WTC11 (cell line): Measurements from ENCODE around the gene CAMTA1. TPM values are rescaled to one million over a fixed set of nuclear protein-coding genes. Genes with fewer than 3 reads are reported as not detected.
A peak's percentile ranks its signal among the peaks of the same experiment; 100 is the strongest.

ENCODE experiments used
- ATAC-seq: fragments of 200-7000 bp; cut with Tn5 transposase; 2 replicates; pipeline ENCODE4 v1.10.0; 2021; ENCODE audit warnings: mild to moderate bottlenecking, moderate library complexity
- CTCF ChIA-PET: fragments of 300-600 bp; sonication (Branson Sonifier 250); formaldehyde crosslinking; loops from one replicate; lab custom pipeline; 2021; ENCODE audit warnings: antibody characterized with exemption; lab: Charles Lee
- POLR2A ChIA-PET: fragments of 350-600 bp; sonication (Branson Sonifier 250); formaldehyde crosslinking; loops from one replicate; lab custom pipeline; 2021; ENCODE audit warnings: antibody characterized with exemption; lab: Charles Lee
- DNase-seq: peaks from one replicate; pipeline ENCODE4 v3.0.0; 2021; ENCODE audit warnings: low spot score
- H3K27ac Mint-ChIP-seq: 2 replicates; pipeline ENCODE4 v1.8.0; 2021; ENCODE audit warnings: mixed read lengths
- H3K27me3 Mint-ChIP-seq: 2 replicates; pipeline ENCODE4 v1.8.0; 2021; ENCODE audit warnings: low read depth, mild to moderate bottlenecking, moderate library complexity, mixed read lengths
- H3K36me3 Mint-ChIP-seq: 2 replicates; pipeline ENCODE4 v1.8.0; 2021; ENCODE audit warnings: mixed read lengths
- H3K4me1 Mint-ChIP-seq: 2 replicates; pipeline ENCODE4 v1.8.0; 2022; ENCODE audit warnings: mixed read lengths
- H3K4me3 Mint-ChIP-seq: 2 replicates; pipeline ENCODE4 v1.8.0; 2021; ENCODE audit warnings: mild to moderate bottlenecking, moderate library complexity, mixed read lengths
- H3K9me3 Mint-ChIP-seq: 2 replicates; pipeline ENCODE4 v1.8.0; 2021; ENCODE audit warnings: mixed read lengths
- CREB1 ChIP-seq: sonication (generic); formaldehyde crosslinking; IDR thresholded peaks from 2 replicates; pipeline ENCODE4 v1.8.0; 2023; ENCODE audit warnings: mild to moderate bottlenecking, missing genetic modification reagents
- CTCF ChIP-seq: fragments of 200-600 bp; IDR thresholded peaks from 2 replicates; pipeline ENCODE4 v1.8.0; 2022; ENCODE audit warnings: antibody characterized with exemption
- E2F4 ChIP-seq: sonication (generic); formaldehyde crosslinking; IDR thresholded peaks from 2 replicates; pipeline ENCODE4 v1.8.1; 2022; ENCODE audit warnings: low read depth, mild to moderate bottlenecking, moderate library complexity, missing genetic modification reagents, borderline replicate concordance
- ELF4 ChIP-seq: sonication (generic); formaldehyde crosslinking; IDR thresholded peaks from 2 replicates; pipeline ENCODE4 v1.8.1; 2022; ENCODE audit warnings: low read depth, mild to moderate bottlenecking, moderate library complexity, missing genetic modification reagents
- GTF2I ChIP-seq: fragments of 250-450 bp; sonication (Bioruptor Pico); conservative IDR thresholded peaks from 2 replicates; pipeline ENCODE4 v1.4.0; 2021; ENCODE audit warnings: mild to moderate bottlenecking
- MXD4 ChIP-seq: fragments of 250-450 bp; sonication (Bioruptor Pico); IDR thresholded peaks from 2 replicates; pipeline ENCODE4 v1.8.0; 2021; ENCODE audit warnings: mild to moderate bottlenecking, moderate library complexity, borderline replicate concordance
- MYBL2 ChIP-seq: sonication (generic); formaldehyde crosslinking; IDR thresholded peaks from 2 replicates; pipeline ENCODE4 v1.8.1; 2023; ENCODE audit warnings: mild to moderate bottlenecking, moderate library complexity, missing genetic modification reagents
- NR2C2 ChIP-seq: sonication (generic); formaldehyde crosslinking; IDR thresholded peaks from 2 replicates; pipeline ENCODE4 v1.8.0; 2022; ENCODE audit warnings: mild to moderate bottlenecking, missing genetic modification reagents
- RELA ChIP-seq: sonication (generic); formaldehyde crosslinking; IDR thresholded peaks from 2 replicates; pipeline ENCODE4 v1.8.1; 2022; ENCODE audit warnings: missing genetic modification reagents, mild to moderate bottlenecking, borderline replicate concordance
- SMAD3 ChIP-seq: sonication (generic); formaldehyde crosslinking; IDR thresholded peaks from 2 replicates; pipeline ENCODE4 v1.8.0; 2022; ENCODE audit warnings: missing genetic modification reagents, mild to moderate bottlenecking, borderline replicate concordance
- SMAD4 ChIP-seq: sonication (generic); formaldehyde crosslinking; IDR thresholded peaks from 2 replicates; pipeline ENCODE4 v1.8.0; 2022; ENCODE audit warnings: mild to moderate bottlenecking, missing genetic modification reagents
- SP1 ChIP-seq: sonication (generic); formaldehyde crosslinking; conservative IDR thresholded peaks from 2 replicates; pipeline ENCODE4 v1.8.1; 2022; ENCODE audit warnings: missing genetic modification reagents
- TCF7 ChIP-seq: sonication (generic); formaldehyde crosslinking; IDR thresholded peaks from 2 replicates; pipeline ENCODE4 v1.8.0; 2022; ENCODE audit warnings: mild to moderate bottlenecking, low read depth, missing genetic modification reagents, moderate library complexity
- TEAD1 ChIP-seq: sonication (generic); formaldehyde crosslinking; IDR thresholded peaks from 2 replicates; pipeline ENCODE4 v1.8.0; 2022; ENCODE audit warnings: mild to moderate bottlenecking, missing genetic modification reagents
- ZBTB21 ChIP-seq: sonication (generic); formaldehyde crosslinking; IDR thresholded peaks from 2 replicates; pipeline ENCODE4 v1.8.1; 2023; ENCODE audit warnings: mild to moderate bottlenecking, missing genetic modification reagents, borderline replicate concordance
- ZNF281 ChIP-seq: sonication (generic); formaldehyde crosslinking; IDR thresholded peaks from 2 replicates; pipeline ENCODE4 v1.8.0; 2023; ENCODE audit warnings: mild to moderate bottlenecking, missing genetic modification reagents
- ZNF317 ChIP-seq: sonication (generic); formaldehyde crosslinking; IDR thresholded peaks from 2 replicates; pipeline ENCODE4 v1.8.1; 2023; ENCODE audit warnings: low read depth, mild to moderate bottlenecking, moderate library complexity, missing genetic modification reagents, borderline replicate concordance
- ZNF416 ChIP-seq: fragments of 250-450 bp; sonication (Bioruptor Pico); IDR thresholded peaks from 2 replicates; pipeline ENCODE4 v1.9.0; 2021; ENCODE audit warnings: mild to moderate bottlenecking, inconsistent platforms
- ZNF425 ChIP-seq: fragments of 250-450 bp; sonication (Bioruptor Pico); conservative IDR thresholded peaks from 2 replicates; pipeline ENCODE4 v1.9.0; 2021; ENCODE audit warnings: mild to moderate bottlenecking
- ZNF512 ChIP-seq: sonication (generic); formaldehyde crosslinking; IDR thresholded peaks from 2 replicates; pipeline ENCODE4 v1.8.1; 2022; ENCODE audit warnings: missing genetic modification reagents, borderline replicate concordance
- total RNA-seq: library from RNA; stranded (reverse); gene quantifications from 3 replicates; pipeline ENCODE4 v1.2.3, GENCODE V29; 2021
- TF ChIP-seq, protein P1 (sequence below): sonication (generic); formaldehyde crosslinking; IDR thresholded peaks from 2 replicates; pipeline ENCODE4 v1.8.0; 2022; ENCODE audit warnings: mild to moderate bottlenecking, missing genetic modification reagents

The CAMTA1 gene
- total RNA-seq, 1 experiment from 2014 or later, result 86.4 TPM

GRCh38 chr1:7348073-7348472 is 562.8 kb downstream of the CAMTA1 start:
- H3K4me3 Mint-ChIP-seq, result no peak overlapping the region
- TF ChIP-seq ZNF512 (CRISPR knock-in tag), result no peak
- no peak for TF ChIP-seq ZNF416 (CRISPR knock-in tag)
- TF ChIP-seq E2F4 (CRISPR knock-in tag), result no peak
- no peak for TF ChIP-seq TEAD1 (CRISPR knock-in tag)
- TF ChIP-seq RELA, result no peak
- no peak for TF ChIP-seq MYBL2
- TF ChIP-seq, protein P1, sequence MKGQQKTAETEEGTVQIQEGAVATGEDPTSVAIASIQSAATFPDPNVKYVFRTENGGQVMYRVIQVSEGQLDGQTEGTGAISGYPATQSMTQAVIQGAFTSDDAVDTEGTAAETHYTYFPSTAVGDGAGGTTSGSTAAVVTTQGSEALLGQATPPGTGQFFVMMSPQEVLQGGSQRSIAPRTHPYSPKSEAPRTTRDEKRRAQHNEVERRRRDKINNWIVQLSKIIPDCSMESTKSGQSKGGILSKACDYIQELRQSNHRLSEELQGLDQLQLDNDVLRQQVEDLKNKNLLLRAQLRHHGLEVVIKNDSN (CRISPR knock-in tag), result no peak
- TF ChIP-seq ELF4 (CRISPR knock-in tag), result no peak
- no peak for TF ChIP-seq ZBTB21
- CTCF ChIA-PET, result no interaction called here

DNA sequence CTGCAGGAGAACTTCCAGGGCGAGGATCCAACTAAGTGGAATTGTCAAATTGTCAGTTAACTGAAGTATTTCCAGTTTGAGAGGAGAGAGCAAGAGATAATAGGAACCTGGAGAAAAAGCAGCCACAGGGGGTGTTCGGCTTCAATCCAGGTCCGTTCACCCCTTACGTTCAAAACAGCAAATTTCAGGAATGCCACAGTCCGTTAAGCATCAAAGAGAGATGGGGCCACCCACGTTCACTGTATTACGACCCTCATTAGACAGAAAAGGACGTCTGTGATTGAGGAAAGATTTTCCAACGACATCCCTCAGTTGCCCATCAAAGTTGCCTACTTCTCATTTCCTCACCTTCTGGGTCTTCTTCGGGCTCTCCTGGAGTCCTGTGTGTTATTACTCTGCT is 563.3 kb downstream of the CAMTA1 start:
- POLR2A ChIA-PET, result no interaction called here
- TF ChIP-seq SP1 (CRISPR knock-in tag) (no peak), ZBTB21 (no peak), ZNF317 (no peak), ZNF281 (CRISPR knock-in tag) (no peak), ELF4 (CRISPR knock-in tag) (no peak)
- peaks cover 4% of the 10 kb centered on the region; the same call in 1 of the 2 replicates for H3K4me1 Mint-ChIP-seq

More at GRCh38 chr1:7348073-7348472, 562.8 kb downstream of the CAMTA1 start:
- Mint-ChIP-seq H3K27ac (0 out of 2 replicates have a peak overlapping the region, but pooled peaks have one; percentile 36), H3K4me1 (peaks cover 4% of the 10 kb centered on the region; the same call in 1 of the 2 replicates), H3K27me3 (no peaks in the 10 kb centered on the region; the same call in 1 of the 2 replicates), H3K36me3 (no peaks in the 10 kb centered on the region), H3K9me3 (no peaks in the 10 kb centered on the region)
- POLR2A ChIA-PET, result no interaction called here
- DNase-seq (no peak), ATAC-seq (no peak)

DNA sequence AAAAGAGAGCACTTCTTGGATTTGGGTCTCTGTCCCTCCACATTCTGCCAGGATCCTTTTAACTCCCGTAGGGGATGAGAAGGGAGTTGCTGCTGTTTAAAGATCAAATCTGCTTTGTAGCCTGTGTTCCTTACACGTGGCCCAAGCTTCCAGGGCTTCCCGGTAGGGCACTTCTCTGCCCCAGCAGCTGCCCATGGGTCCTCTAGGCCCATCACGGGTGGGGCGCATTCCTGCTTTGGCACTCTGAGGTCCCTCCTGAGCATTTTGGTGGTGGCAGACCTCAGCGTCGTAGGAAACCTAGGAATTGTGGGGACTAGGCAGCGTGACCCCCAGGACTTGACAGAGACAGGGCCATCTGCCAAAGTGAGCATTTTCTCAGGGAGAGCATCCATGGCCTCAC is 565.5 kb downstream of the CAMTA1 start:
- no peak for ATAC-seq
- no peak for DNase-seq
- Mint-ChIP-seq H3K4me1 (peaks cover 4% of the 10 kb centered on the region; the same call in 1 of the 2 replicates), H3K27me3 (no peaks in the 10 kb centered on the region; the same call in 1 of the 2 replicates), H3K27ac (no peak overlapping the region), H3K9me3 (peaks cover 3% of the 10 kb centered on the region; the same call in 1 of the 2 replicates), H3K36me3 (no peaks in the 10 kb centered on the region), H3K4me3 (no peak overlapping the region)
- CTCF ChIA-PET, result no interaction called here
- POLR2A ChIA-PET, result no interaction called here
- no peak for TF ChIP-seq GTF2I (CRISPR knock-in tag)
- TF ChIP-seq TCF7 (CRISPR knock-in tag), result no peak
- no peak for TF ChIP-seq SMAD3 (CRISPR knock-in tag)
- TF ChIP-seq ZNF512 (CRISPR knock-in tag), result no peak
- TF ChIP-seq CTCF, result no peak
- no peak for TF ChIP-seq ZNF425 (CRISPR knock-in tag)
- no peak for TF ChIP-seq MXD4
- no peak for TF ChIP-seq CREB1 (CRISPR knock-in tag)
- no peak for TF ChIP-seq NR2C2 (CRISPR knock-in tag)
- no peak for TF ChIP-seq SMAD4 (CRISPR knock-in tag)

More for the DNA sequence above, 563.3 kb downstream of the CAMTA1 start:
- CTCF ChIA-PET, result no interaction called here
- Mint-ChIP-seq H3K9me3 (no peaks in the 10 kb centered on the region), H3K4me3 (no peak overlapping the region), H3K36me3 (no peaks in the 10 kb centered on the region), H3K27me3 (no peaks in the 10 kb centered on the region; the same call in 1 of the 2 replicates), H3K27ac (no peak overlapping the region)
- no peak for ATAC-seq
- no peak for DNase-seq
